Breast epithelium (tissue), 4 donors: ENCODE results near the gene SYT13. TPM values are rescaled to one million over a fixed set of nuclear protein-coding genes. Genes with fewer than 3 reads are reported as not detected.

Experiments
- DNase-seq, 2 donors: peaks; one replicate each; pipeline ENCODE4 v3.0.0-alpha.2; 2019; ENCODE audit warnings: low spot score in 2 of 2
- H3K27ac ChIP-seq, 2 donors: fragments of 200-600 bp; sonication (generic) in 1 of 2; one replicate each; pipeline ENCODE4 v1.5.1; 2016 to 2019; ENCODE audit warnings: mild to moderate bottlenecking in 1 of 2
- H3K27me3 ChIP-seq, 2 donors: fragments of 200-600 bp; sonication (generic) in 1 of 2; one replicate each; pipeline versions ENCODE4 v1.5.1 to v1.6.0; 2017 to 2019; ENCODE audit warnings: control low read depth in 1 of 2, mild to moderate bottlenecking in 1 of 2
- H3K36me3 ChIP-seq: fragments of 200-600 bp; one replicate; pipeline ENCODE4 v1.5.1; 2019
- H3K4me1 ChIP-seq, 2 donors: fragments of 200-600 bp; sonication (generic); one replicate each; pipeline ENCODE4 v1.5.1; 2016 to 2019; ENCODE audit warnings: control low read depth in 1 of 2
- H3K4me3 ChIP-seq, 3 donors: fragments of 200-600 bp; sonication (generic); 1 replicate in 2 of 3; 2 replicates in 1 of 3; pipeline ENCODE4 v1.5.1; 2016 to 2019; ENCODE audit warnings: mild to moderate bottlenecking in 3 of 3, moderate library complexity in 2 of 3
- H3K9me3 ChIP-seq, 2 donors: fragments of 200-600 bp; sonication (generic) in 1 of 2; one replicate each; pipeline ENCODE4 v1.5.1; 2016 to 2019; ENCODE audit warnings: control low read depth in 1 of 2
- CTCF ChIP-seq, 3 donors: fragments of 450-650 bp; IDR thresholded peaks; one replicate each; pipeline ENCODE4 v1.5.1; 2016 to 2017; ENCODE audit warnings: antibody characterized with exemption in 3 of 3, mild to moderate bottlenecking in 3 of 3, moderate library complexity in 3 of 3
- POLR2A ChIP-seq: fragments of 450-650 bp; IDR thresholded peaks from one replicate; pipeline ENCODE4 v1.6.1; 2016; ENCODE audit warnings: antibody characterized with exemption, mild to moderate bottlenecking, moderate library complexity
- POLR2AphosphoS5 ChIP-seq, 3 donors: sonication (generic); formaldehyde crosslinking; IDR thresholded peaks; one replicate each; pipeline ENCODE4 v1.6.1; 2017; ENCODE audit warnings: antibody characterized with exemption in 3 of 3
- intact Hi-C: fragments of 100-400 bp; cut with DNase I; formaldehyde crosslinking; loops from one replicate; pipeline ENCODE4 v1.15.1; 2023; ENCODE audit warnings: low total_unique reads
- total RNA-seq, 3 donors: library from RNA; depleted of rRNA; stranded (reverse); fragments of >200 nt; gene quantifications; one replicate each; pipeline ENCODE4 v1.1.0, GENCODE V29; 2016

SYT13 gene
- total RNA-seq, 3 donors from 2014 or later, result 0.29 to 0.33 TPM; not detected in 1

DNA sequence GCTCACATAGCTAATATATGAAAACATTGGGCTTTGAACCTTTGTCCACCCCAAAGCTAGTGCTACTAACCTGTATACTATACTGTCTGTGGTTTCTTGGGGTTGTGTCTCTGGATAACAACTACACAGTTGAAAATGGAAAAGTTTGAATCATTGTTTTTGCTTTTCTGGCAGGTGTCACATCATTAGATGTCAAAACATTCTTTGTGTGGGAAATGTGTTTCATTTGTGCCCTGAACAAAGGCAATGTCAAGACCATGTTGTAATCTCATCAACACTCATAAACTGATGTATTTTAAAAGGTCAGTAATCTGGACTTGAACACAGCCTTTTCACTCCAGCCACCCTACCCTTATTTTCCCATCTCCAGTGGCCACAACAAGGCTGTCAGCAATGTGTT is 16.5 kb downstream of the SYT13 start:
- no peak for DNase-seq
- H3K9me3 ChIP-seq, result no peaks in the 10 kb centered on the region
- no peak overlapping the region for H3K4me3 ChIP-seq
- no peaks in the 10 kb centered on the region for H3K4me1 ChIP-seq
- H3K36me3 ChIP-seq, result no peaks in the 10 kb centered on the region
- intact Hi-C loops, result no loop called here
- TF ChIP-seq POLR2AphosphoS5 (IDR thresholded peaks at IDR 0.05) (no peak), CTCF (IDR thresholded peaks at IDR 0.05) (no peak), POLR2A (no peak)
- no peaks in the 10 kb centered on the region for H3K27me3 ChIP-seq
- H3K27ac ChIP-seq, result no peak overlapping the region

GRCh38 chr11:45267652-45268299 is 18.4 kb downstream of the SYT13 start:
- Histone ChIP-seq H3K9me3 (no peaks in the 10 kb centered on the region), H3K27me3 (no peaks in the 10 kb centered on the region)

DNA sequence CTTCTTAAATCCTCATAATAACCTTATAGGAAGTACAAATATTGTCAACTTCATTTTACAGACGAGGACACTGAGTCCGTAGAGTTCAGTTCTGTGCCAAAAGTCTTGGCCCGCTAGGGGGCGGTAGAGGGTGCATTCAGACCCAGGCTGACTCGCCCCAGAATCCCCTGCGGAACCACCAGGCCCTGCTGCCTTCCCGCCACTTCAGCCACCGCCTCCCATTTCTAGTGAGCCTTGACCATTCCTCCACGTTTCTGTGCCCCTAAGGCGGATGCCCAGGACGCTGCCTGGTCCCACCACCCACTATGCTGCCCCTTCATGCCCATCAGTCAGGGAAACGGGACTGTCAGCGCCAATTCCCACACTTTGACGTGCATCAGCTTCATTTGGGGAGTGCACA is 19.1 kb downstream of the SYT13 start:
- Histone ChIP-seq H3K27ac (no peak overlapping the region), H3K4me1 (no peaks in the 10 kb centered on the region), H3K4me3 (no peak overlapping the region), H3K36me3 (no peaks in the 10 kb centered on the region), H3K27me3 (no peaks in the 10 kb centered on the region), H3K9me3 (no peaks in the 10 kb centered on the region)
- DNase-seq, result no peak
- intact Hi-C loops, result no loop called here
- TF ChIP-seq CTCF (IDR thresholded peaks at IDR 0.05), result no peak
- TF ChIP-seq POLR2AphosphoS5 (IDR thresholded peaks at IDR 0.05), result no peak
- TF ChIP-seq POLR2A, result no peak

More at GRCh38 chr11:45267652-45268299, 18.4 kb downstream of the SYT13 start:
- Histone ChIP-seq H3K4me1 (no peaks in the 10 kb centered on the region), H3K27ac (no peak overlapping the region), H3K36me3 (no peaks in the 10 kb centered on the region), H3K4me3 (no peak overlapping the region)
- intact Hi-C loops, result no loop called here
- TF ChIP-seq POLR2AphosphoS5 (IDR thresholded peaks at IDR 0.05) (no peak), CTCF (IDR thresholded peaks at IDR 0.05) (no peak)
- DNase-seq, result no peak

DNA sequence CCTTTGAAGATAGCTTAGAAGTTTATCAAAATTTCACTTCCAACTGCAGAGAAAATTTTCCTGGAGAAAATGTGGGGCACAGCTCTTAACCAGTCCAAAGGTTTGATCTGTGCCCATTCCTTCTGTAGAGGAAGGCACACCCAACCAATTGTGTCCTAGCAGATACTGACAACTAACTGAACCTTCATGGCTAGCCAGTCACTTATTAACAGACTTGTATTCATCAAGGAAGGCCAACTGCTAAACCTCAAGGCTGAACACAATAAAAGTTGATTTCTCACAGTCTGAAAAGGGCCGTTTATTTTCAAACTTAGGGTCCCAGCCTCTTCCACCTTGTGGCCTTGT is 19.5 kb downstream of the SYT13 start:
- Histone ChIP-seq H3K27me3 (no peaks in the 10 kb centered on the region), H3K36me3 (no peaks in the 10 kb centered on the region), H3K4me3 (no peak overlapping the region), H3K9me3 (no peaks in the 10 kb centered on the region), H3K4me1 (no peaks in the 10 kb centered on the region), H3K27ac (no peak overlapping the region)
- no peak for DNase-seq
- TF ChIP-seq POLR2AphosphoS5 (IDR thresholded peaks at IDR 0.05) (no peak), POLR2A (no peak), CTCF (IDR thresholded peaks at IDR 0.05) (no peak)
- intact Hi-C loops, result no loop called here

DNA sequence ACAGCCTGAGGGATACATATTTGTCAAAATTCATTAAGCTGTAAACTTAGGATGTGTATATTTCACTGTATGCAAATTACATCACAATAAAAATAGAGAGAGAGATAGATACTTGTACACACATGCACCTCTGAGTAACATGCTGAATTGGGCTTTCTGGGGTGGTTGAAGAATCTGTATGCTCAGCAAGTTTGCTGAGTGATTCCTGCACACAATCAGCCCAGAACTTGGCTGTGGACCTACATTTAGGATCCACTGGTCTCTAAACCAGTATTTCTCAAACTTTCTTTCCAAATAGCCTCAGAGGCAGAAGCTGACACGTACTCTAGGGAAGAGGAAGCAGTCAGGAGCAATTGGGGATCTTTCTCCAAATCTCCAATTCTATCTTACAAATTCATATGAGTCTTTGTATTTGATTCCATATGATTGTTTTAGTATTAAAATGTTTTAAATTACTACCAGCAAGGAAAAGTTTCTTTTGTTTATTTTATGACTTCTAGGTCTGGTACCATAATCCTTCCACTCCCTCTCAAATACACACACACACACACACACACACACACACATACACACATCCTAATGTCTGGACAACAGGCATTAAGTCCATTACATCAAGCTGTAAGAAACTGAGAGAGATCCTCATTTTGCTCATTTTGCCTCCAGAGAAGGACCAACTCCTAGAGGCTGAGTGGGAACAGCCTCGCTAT is 20.0 kb downstream of the SYT13 start:
- Histone ChIP-seq H3K36me3 (no peaks in the 10 kb centered on the region), H3K27ac (no peak overlapping the region), H3K4me3 (no peak overlapping the region), H3K4me1 (no peaks in the 10 kb centered on the region), H3K9me3 (no peaks in the 10 kb centered on the region), H3K27me3 (no peaks in the 10 kb centered on the region)
- DNase-seq, result no peak
- intact Hi-C loops, result no loop called here
- TF ChIP-seq POLR2AphosphoS5 (IDR thresholded peaks at IDR 0.05) (no peak), POLR2A (no peak), CTCF (IDR thresholded peaks at IDR 0.05) (no peak)
